Mucosa of descending colon (tissue), 3 donors: ENCODE data around the gene MTFP1. TPM values are rescaled to one million over a fixed set of nuclear protein-coding genes. Genes with fewer than 3 reads are reported as not detected.

ENCODE experiments used
- ATAC-seq: fragments of 200-7000 bp; cut with Tn5 transposase; one replicate; pipeline ENCODE4 v1.9.1; 2020; ENCODE audit warnings: mild to moderate bottlenecking, moderate library complexity
- DNase-seq, 3 donors: peaks; one replicate each; pipeline ENCODE4 v3.0.0-alpha.2; 2020
- H3K36me3 ChIP-seq: fragments of 200-600 bp; one replicate; pipeline ENCODE4 v1.8.0; 2021; ENCODE audit warnings: low read depth, mild to moderate bottlenecking
- H3K4me1 ChIP-seq: fragments of 200-600 bp; one replicate; pipeline ENCODE4 v1.8.0; 2021; ENCODE audit warnings: low read depth, mild to moderate bottlenecking
- H3K4me3 ChIP-seq: fragments of 200-600 bp; one replicate; pipeline ENCODE4 v1.8.0; 2021; ENCODE audit warnings: mild to moderate bottlenecking
- H3K9me3 ChIP-seq: fragments of 200-600 bp; one replicate; pipeline ENCODE4 v1.8.0; 2021; ENCODE audit warnings: mild to moderate bottlenecking
- CTCF ChIP-seq: fragments of 200-600 bp; IDR thresholded peaks from one replicate; pipeline ENCODE4 v1.8.0; 2022; ENCODE audit warnings: antibody characterized with exemption, mild to moderate bottlenecking
- intact Hi-C, 2 donors: fragments of 100-400 bp; cut with DNase I in 1 of 2; cut with micrococcal nuclease in 1 of 2; formaldehyde crosslinking; loops; one replicate each; pipeline versions ENCODE4 v1.11.0 to v1.11.1; 2022; cut with DNase I, micrococcal nuclease
- total RNA-seq, 3 donors: library from RNA; stranded (reverse); fragmentation: NEBNext Ultra II Directional in 2 of 3; extraction: Animal tissue kit (Norgen Biotek cat#: 25700) in 2 of 3; gene quantifications; one replicate each; pipeline versions ENCODE4 v1.2.1 to v1.2.4, GENCODE V29; 2021 to 2023
- donor health status: DM: no; HTN: no; CAD: no; lungs with moderate emphysema.
- donor health status: DM: no; HTN: no; CAD: no.
- donor health status: DM: no; HTN: yes; CAD: no.

The MTFP1 gene
- total RNA-seq, 3 donors from 2014 or later, result 14.0 to 26.0 (median 25.3) TPM

GRCh38 chr22:30413001-30413400 is 12.6 kb upstream of the MTFP1 start:
- Histone ChIP-seq H3K4me1 (peaks cover 5% of the 10 kb centered on the region), H3K4me3 (no peak overlapping the region), H3K36me3 (no peaks in the 10 kb centered on the region), H3K9me3 (no peaks in the 10 kb centered on the region)
- ATAC-seq (no peak), DNase-seq (no peak)
- TF ChIP-seq CTCF, result no peak
- intact Hi-C loops, result no loop called here

GRCh38 chr22:30413745-30414524 is 11.6 kb upstream of the MTFP1 start:
- H3K4me3 ChIP-seq, result no peak overlapping the region
- ATAC-seq (no peak), DNase-seq (no peak)
- no peaks in the 10 kb centered on the region for H3K36me3 ChIP-seq
- TF ChIP-seq CTCF, result no peak
- intact Hi-C loops, result no loop called here
- no peaks in the 10 kb centered on the region for H3K9me3 ChIP-seq
- peaks cover 5% of the 10 kb centered on the region for H3K4me1 ChIP-seq

- Histone ChIP-seq H3K36me3 (no peaks in the 10 kb centered on the region), H3K9me3 (no peaks in the 10 kb centered on the region), H3K4me1 (peaks cover 5% of the 10 kb centered on the region), H3K4me3 (no peak overlapping the region)
- intact Hi-C loops, result no loop called here
- no peak for ATAC-seq
- no peak for DNase-seq
- TF ChIP-seq CTCF, result no peak
These were observed 11.0 kb upstream of the MTFP1 start for GRCh38 chr22:30414525-30415047.

GRCh38 chr22:30416403-30416802 is 9.2 kb upstream of the MTFP1 start:
- H3K9me3 ChIP-seq, result no peaks in the 10 kb centered on the region
- no peak for TF ChIP-seq CTCF
- ATAC-seq (peak; percentile 93), DNase-seq (no peak)
- no peak overlapping the region for H3K4me3 ChIP-seq
- peaks cover 9% of the 10 kb centered on the region for H3K4me1 ChIP-seq
- H3K36me3 ChIP-seq, result no peaks in the 10 kb centered on the region
- intact Hi-C loops, result no loop called here

- H3K9me3 ChIP-seq, result no peaks in the 10 kb centered on the region
- no peak overlapping the region for H3K4me3 ChIP-seq
- no peaks in the 10 kb centered on the region for H3K36me3 ChIP-seq
- peak; percentile 62 for ATAC-seq
- no peak for TF ChIP-seq CTCF
- no peak for DNase-seq
- intact Hi-C loops, result no loop called here
- H3K4me1 ChIP-seq, result peaks cover 13% of the 10 kb centered on the region
These were observed 8.7 kb upstream of the MTFP1 start for GRCh38 chr22:30416837-30417236.
